Kidney (tissue), 14 donors: ENCODE results near the gene GDI1. TPM values are rescaled to one million over a fixed set of nuclear protein-coding genes. Genes with fewer than 3 reads are reported as not detected.

ENCODE experiments used
- DNase-seq, 5 donors: peaks; one replicate each; pipeline ENCODE4 v3.0.0-alpha.2; 2013 to 2020
- FAIRE-seq: peaks from 2 replicates; lab custom pipeline; 2012; peaks lifted over from hg19 to GRCh38; lab: Jason Lieb, UNC
- H3K27ac ChIP-seq, 2 donors: one replicate each; pipeline ENCODE4 v1.7.0; 2013; ENCODE audit warnings: low read depth in 2 of 2, low read length in 2 of 2, inconsistent platforms in 1 of 2
- H3K27me3 ChIP-seq: one replicate; pipeline ENCODE4 v1.7.1; 2013; ENCODE audit warnings: low read length, inconsistent platforms; ENCODE audit not compliant: control insufficient read depth, insufficient read depth
- H3K36me3 ChIP-seq, 3 donors: one replicate each; pipeline versions ENCODE4 v1.7.0 to v1.7.1; 2013; ENCODE audit warnings: low read length in 3 of 3, control low read depth in 1 of 3, inconsistent platforms in 1 of 3; ENCODE audit not compliant: insufficient read depth in 3 of 3, control insufficient read depth in 2 of 3
- H3K4me1 ChIP-seq, 3 donors: one replicate each; pipeline versions ENCODE4 v1.7.0 to v1.7.1; 2013; ENCODE audit warnings: low read length in 3 of 3, inconsistent platforms in 1 of 3, low read depth in 1 of 3; ENCODE audit not compliant: control insufficient read depth in 2 of 3, insufficient read depth in 2 of 3
- H3K4me3 ChIP-seq, 3 donors: one replicate each; pipeline versions ENCODE4 v1.7.0 to v1.8.1; 2013; ENCODE audit warnings: low read length in 3 of 3, control low read depth in 1 of 3, inconsistent platforms in 1 of 3
- H3K9ac ChIP-seq, 3 donors: one replicate each; pipeline versions ENCODE4 v1.7.0 to v1.7.1; 2013; ENCODE audit warnings: low read length in 3 of 3, control low read depth in 1 of 3, inconsistent platforms in 1 of 3
- H3K9me3 ChIP-seq, 3 donors: one replicate each; pipeline versions ENCODE4 v1.7.0 to v1.7.1; 2013; ENCODE audit warnings: low read length in 3 of 3, control low read depth in 1 of 3, inconsistent platforms in 1 of 3; ENCODE audit not compliant: control insufficient read depth in 2 of 3, insufficient read depth in 1 of 3
- CTCF ChIP-seq: IDR thresholded peaks from 3 replicates; pipeline ENCODE4 v1.5.1; 2012; ENCODE audit warnings: mild to moderate bottlenecking, moderate library complexity, borderline replicate concordance; ENCODE audit not compliant: insufficient read depth; ENCODE audit errors: extremely low read depth
- intact Hi-C: fragments of 100-400 bp; cut with DNase I; formaldehyde crosslinking; loops from one replicate; pipeline ENCODE4 v1.11.1; 2022
- polyA plus RNA-seq: library from polyadenylated mRNA; stranded (reverse); fragments of 350-450 nt; fragmentation: Illumina TruSeq; extraction: RNeasy Lipid Tissue Mini Kit (QIAGEN cat#74804); gene quantifications from one replicate; pipeline ENCODE4 v1.2.3, GENCODE V29; 2014; ENCODE audit warnings: low read depth, low replicate concordance; ENCODE audit not compliant: insufficient read depth
- total RNA-seq: library from RNA; stranded (reverse); fragmentation: NEBNext Ultra II Directional; extraction: Animal tissue kit (Norgen Biotek cat#: 25700); gene quantifications from one replicate; pipeline ENCODE4 v1.2.1, GENCODE V29; 2021
- donor health status: control.
- donor health status: control.
- donor health status: control.
- donor health status: control.
- donor health status: control.
- donor health status: DM: yes; HTN: yes; CAD: no.
- donor health status: Normal renal cell carcinoma (clear cell type).

Gene GDI1
- total and polyA plus RNA-seq, 2 donors from 2014 or later, result 92.5 to 116 TPM

GRCh38 chrX:154434394-154435168 lies 2.4 kb upstream of the GDI1 start:
- no peaks in the 10 kb centered on the region for H3K27me3 ChIP-seq
- intact Hi-C loops, result no loop called here
- DNase-seq, result peak in 1 of 5 donors; percentile 18
- no peak for FAIRE-seq
- TF ChIP-seq CTCF, result no peak
- H3K9ac ChIP-seq, result no peak overlapping the region
- no peaks in the 10 kb centered on the region for H3K9me3 ChIP-seq
- H3K4me1 ChIP-seq, result peaks cover 0 to 16% (median 3%) of the 10 kb centered on the region in 3 donors
- peaks cover 0 to 10% (median 4%) of the 10 kb centered on the region in 3 donors for H3K36me3 ChIP-seq
- no peak overlapping the region for H3K27ac ChIP-seq
- H3K4me3 ChIP-seq, result no peak overlapping the region

- Histone ChIP-seq H3K4me3 (no peak overlapping the region), H3K36me3 (peaks cover 0 to 13% (median 4%) of the 10 kb centered on the region in 3 donors), H3K9ac (no peak overlapping the region), H3K27ac (no peak overlapping the region), H3K4me1 (peaks cover 0 to 16% (median 3%) of the 10 kb centered on the region in 3 donors), H3K27me3 (no peaks in the 10 kb centered on the region), H3K9me3 (no peaks in the 10 kb centered on the region)
- no peak for FAIRE-seq
- intact Hi-C loops, result no loop called here
- no peak for TF ChIP-seq CTCF
- peak in 1 of 5 donors; percentile 42 for DNase-seq
Measured at GRCh38 chrX:154435171-154435733, 1.7 kb upstream of the GDI1 start.

GRCh38 chrX:154436374-154436982 lies 476 bp upstream of the GDI1 start:
- Histone ChIP-seq H3K4me1 (peaks cover 0 to 10% (median 3%) of the 10 kb centered on the region in 3 donors), H3K9ac (no peak overlapping the region), H3K4me3 (peak overlapping the region in 1 of 3 donors; percentile 39), H3K9me3 (no peaks in the 10 kb centered on the region), H3K27ac (peak overlapping the region; percentile 51 to 75), H3K36me3 (peaks cover 0 to 13% (median 6%) of the 10 kb centered on the region in 3 donors), H3K27me3 (no peaks in the 10 kb centered on the region)
- no peak for TF ChIP-seq CTCF
- DNase-seq, result peak in 4 of 5 donors; percentile 36 to 70 (median 48)
- no peak for FAIRE-seq
- intact Hi-C loops, result no loop called here
